Tibial nerve (tissue), 4 donors: ENCODE data around the gene PDE4A.

Experiments
- CTCF ChIP-seq, 5 experiments: fragments of 200-600 bp in 3 of 5; fragments of 450-650 bp in 2 of 5; sonication (generic) in 3 of 5; IDR thresholded peaks; one replicate each; pipeline ENCODE4 v1.5.1; 2016 to 2019; ENCODE audit warnings: antibody characterized with exemption in 5 of 5, mild to moderate bottlenecking in 3 of 5, moderate library complexity in 2 of 5
- EP300 ChIP-seq, 2 donors: sonication (generic); formaldehyde crosslinking; IDR thresholded peaks; one replicate each; pipeline ENCODE4 v1.6.1; 2017; ENCODE audit warnings: antibody characterized with exemption in 2 of 2, mild to moderate bottlenecking in 1 of 2
- POLR2A ChIP-seq, 2 donors: fragments of 450-650 bp; IDR thresholded peaks; one replicate each; pipeline ENCODE4 v1.6.1; 2017; ENCODE audit warnings: antibody characterized with exemption in 2 of 2, mild to moderate bottlenecking in 2 of 2, moderate library complexity in 2 of 2

GRCh38 chr19:10452726-10453618 lies 32.6 kb downstream of the PDE4A start:
- TF ChIP-seq CTCF (IDR thresholded peaks at IDR 0.05) (no peak), POLR2A (IDR thresholded peaks at IDR 0.05) (no peak), EP300 (IDR thresholded peaks at IDR 0.05) (no peak)
